CD14-positive monocyte (primary cell): ENCODE data around the gene ADA. TPM values are rescaled to one million over a fixed set of nuclear protein-coding genes. Genes with fewer than 3 reads are reported as not detected.

Experiments
- DNase-seq, 3 donors: peaks; one replicate each; pipeline ENCODE4 v3.0.0-alpha.2; 2011 to 2022
- H2AFZ ChIP-seq: 2 replicates; pipeline ENCODE4 v1.6.0; 2012; ENCODE audit warnings: mild to moderate bottlenecking, low read depth, low read length, inconsistent platforms; ENCODE audit not compliant: insufficient read depth, poor library complexity, severe bottlenecking
- H3K27ac ChIP-seq, 2 donors: 1 replicate in 1 of 2; 2 replicates in 1 of 2; pipeline ENCODE4 v1.5.1; 2012 to 2013; ENCODE audit warnings: low read length in 2 of 2, control low read depth in 1 of 2, inconsistent platforms in 1 of 2, low read depth in 1 of 2, mild to moderate bottlenecking in 1 of 2
- H3K27me3 ChIP-seq, 2 donors: one replicate each; pipeline versions ENCODE4 v1.6.0 to v1.6.1; 2011 to 2013; ENCODE audit warnings: low read length in 2 of 2; ENCODE audit not compliant: control insufficient read depth in 2 of 2, insufficient read depth in 2 of 2
- H3K36me3 ChIP-seq, 2 donors: replicated peaks in 1 of 2; 1 replicate in 1 of 2; 2 replicates in 1 of 2; pipeline versions ENCODE4 v1.5.1 to v1.6.1; 2012 to 2013; ENCODE audit warnings: low read length in 2 of 2, control low read depth in 1 of 2, inconsistent platforms in 1 of 2, mild to moderate bottlenecking in 1 of 2; ENCODE audit not compliant: insufficient read depth in 2 of 2, control insufficient read depth in 1 of 2
- H3K4me1 ChIP-seq, 2 donors: 1 replicate in 1 of 2; 2 replicates in 1 of 2; pipeline versions ENCODE4 v1.5.1 to v1.6.1; 2012 to 2013; ENCODE audit warnings: low read length in 2 of 2, control low read depth in 1 of 2, inconsistent platforms in 1 of 2, mild to moderate bottlenecking in 1 of 2, moderate library complexity in 1 of 2; ENCODE audit not compliant: insufficient read depth in 2 of 2, control insufficient read depth in 1 of 2
- H3K4me2 ChIP-seq: replicated peaks from 2 replicates; pipeline ENCODE3; 2012; ENCODE audit warnings: low read length, moderate library complexity, mild to moderate bottlenecking; ENCODE audit not compliant: poor library complexity, severe bottlenecking; ENCODE audit errors: extremely low read depth
- H3K4me3 ChIP-seq, 3 experiments: fragments of 200-600 bp in 1 of 3; sonication (generic) in 1 of 3; replicated peaks in 1 of 3; 1 replicate in 2 of 3; 2 replicates in 1 of 3; pipeline ENCODE4 v1.5.1; 2011 to 2013; ENCODE audit warnings: low read length in 3 of 3, mild to moderate bottlenecking in 3 of 3, control low read depth in 2 of 3, low read depth in 2 of 3, inconsistent platforms in 1 of 3, moderate library complexity in 1 of 3
- H3K79me2 ChIP-seq: 2 replicates; pipeline ENCODE4 v1.6.0; 2012; ENCODE audit warnings: mild to moderate bottlenecking, control low read depth, inconsistent platforms, low read length, moderate library complexity; ENCODE audit not compliant: insufficient read depth
- H3K9ac ChIP-seq: 2 replicates; pipeline ENCODE4 v1.6.0; 2017; ENCODE audit warnings: low read length, mild to moderate bottlenecking; ENCODE audit not compliant: insufficient read depth, poor library complexity, severe bottlenecking
- H3K9me3 ChIP-seq, 2 donors: replicated peaks in 1 of 2; 1 replicate in 1 of 2; 2 replicates in 1 of 2; pipeline versions ENCODE4 v1.5.1 to v1.6.1; 2012 to 2013; ENCODE audit warnings: low read length in 2 of 2, control low read depth in 1 of 2; ENCODE audit not compliant: control insufficient read depth in 1 of 2, insufficient read depth in 1 of 2
- H4K20me1 ChIP-seq: 2 replicates; pipeline ENCODE4 v1.6.0; 2012; ENCODE audit warnings: mild to moderate bottlenecking, low read length, control low read depth, moderate library complexity; ENCODE audit not compliant: insufficient read depth
- H3K27ac Mint-ChIP-seq, 7 donors: one replicate each; pipeline ENCODE4 v1.8.0; 2020; ENCODE audit warnings: mild to moderate bottlenecking in 7 of 7, mixed read lengths in 7 of 7, moderate library complexity in 6 of 7, inconsistent platforms in 2 of 7
- H3K27me3 Mint-ChIP-seq, 3 donors: one replicate each; pipeline ENCODE4 v1.8.0; 2021 to 2022; ENCODE audit warnings: low read depth in 3 of 3, mild to moderate bottlenecking in 3 of 3, mixed read lengths in 3 of 3, moderate library complexity in 3 of 3, inconsistent platforms in 1 of 3
- H3K36me3 Mint-ChIP-seq, 2 donors: one replicate each; pipeline ENCODE4 v1.8.0; 2020; ENCODE audit warnings: mixed read lengths in 2 of 2, inconsistent platforms in 1 of 2, mild to moderate bottlenecking in 1 of 2
- H3K4me1 Mint-ChIP-seq: one replicate; pipeline ENCODE4 v1.8.0; 2020; ENCODE audit warnings: mild to moderate bottlenecking, mixed read lengths
- H3K4me3 Mint-ChIP-seq, 2 donors: one replicate each; pipeline ENCODE4 v1.8.0; 2020; ENCODE audit warnings: mild to moderate bottlenecking in 2 of 2, mixed read lengths in 2 of 2, moderate library complexity in 1 of 2
- H3K9me3 Mint-ChIP-seq, 7 donors: one replicate each; pipeline ENCODE4 v1.8.0; 2020 to 2022; ENCODE audit warnings: mixed read lengths in 7 of 7, mild to moderate bottlenecking in 6 of 7, moderate library complexity in 6 of 7, inconsistent platforms in 2 of 7
- CTCF ChIP-seq: fragments of 200-600 bp; IDR thresholded peaks from one replicate; pipeline ENCODE4 v1.8.0; 2022; ENCODE audit warnings: antibody characterized with exemption, mild to moderate bottlenecking
- WGBS: methylation state at CpG from one replicate; pipeline ENCODE4 v1.1.5; 2013; ENCODE audit warnings: missing lambda C conversion rate; ENCODE audit not compliant: insufficient coverage; 5-methylcytosine and 5-hydroxymethylcytosine counted together
- intact Hi-C, 2 donors: fragments of 100-400 bp; cut with micrococcal nuclease; formaldehyde crosslinking; loops; one replicate each; pipeline versions ENCODE4 v1.15.0 to v1.15.1; 2023
- polyA plus RNA-seq, 3 donors: library from polyadenylated mRNA; depleted of rRNA in 1 of 3; unstranded in 2 of 3; stranded (reverse) in 1 of 3; fragments of 300-500 nt in 2 of 3; fragments of >200 nt in 1 of 3; fragmentation: Illumina TruSeq in 2 of 3; gene quantifications; 1 replicate in 2 of 3; 2 replicates in 1 of 3; pipeline ENCODE4 v1.2.3, GENCODE V29; 2012 to 2021

The ADA gene
- polyA plus RNA-seq, 3 donors = 11.1 to 17.2 (median 15.6) TPM

GRCh38 chr20:44626278-44626677 lies 25.2 kb downstream of the ADA start:
- peaks cover 0 to 5% of the 10 kb centered on the region in 2 donors for H3K36me3 Mint-ChIP-seq

GRCh38 chr20:44625361-44625760 lies 26.1 kb downstream of the ADA start:
- WGBS = 100% methylated on average over 2 of the region's 8 CpGs
- Histone ChIP-seq H3K9ac (no peak overlapping the region), H3K4me2 (no peak overlapping the region), H3K4me3 (no peak overlapping the region), H3K27ac (no peak overlapping the region), H2AFZ (no peak overlapping the region), H3K36me3 (peaks cover 0 to 15% of the 10 kb centered on the region in 2 donors), H3K4me1 (no peaks in the 10 kb centered on the region), H3K9me3 (peaks cover 9 to 12% of the 10 kb centered on the region in 2 donors), H3K27me3 (no peaks in the 10 kb centered on the region), H3K79me2 (no peaks in the 10 kb centered on the region), H4K20me1 (no peaks in the 10 kb centered on the region)
- H3K9me3 Mint-ChIP-seq = peaks cover 4 to 18% (median 10%) of the 10 kb centered on the region in 7 donors
- H3K4me1 Mint-ChIP-seq = peaks cover 5% of the 10 kb centered on the region
- peak overlapping the region in 2 of 7 donors; percentile 11 to 86 for H3K27ac Mint-ChIP-seq
- no peaks in the 10 kb centered on the region for H3K27me3 Mint-ChIP-seq
- no peak for TF ChIP-seq CTCF
- H3K4me3 Mint-ChIP-seq = no peak overlapping the region
- no peak for DNase-seq
- H3K36me3 Mint-ChIP-seq = peaks cover 5% of the 10 kb centered on the region in 2 donors
- intact Hi-C loops = no loop called here

More at GRCh38 chr20:44626278-44626677, 25.2 kb downstream of the ADA start:
- H3K27ac Mint-ChIP-seq = peak overlapping the region in 3 of 7 donors; percentile 20 to 57 (median 28)
- H3K4me3 Mint-ChIP-seq = no peak overlapping the region
- no peak overlapping the region for H3K4me2 ChIP-seq
- DNase-seq = no peak
- no peak overlapping the region for H3K4me3 ChIP-seq
- intact Hi-C loops = no loop called here
- H3K4me1 Mint-ChIP-seq = peaks cover 5% of the 10 kb centered on the region
- H3K27me3 Mint-ChIP-seq = peaks cover 0 to 3% (median 0%) of the 10 kb centered on the region in 3 donors
- no peaks in the 10 kb centered on the region for H3K79me2 ChIP-seq
- peaks cover 9 to 12% of the 10 kb centered on the region in 2 donors for H3K9me3 ChIP-seq
- H3K27ac ChIP-seq = no peak overlapping the region
- H2AFZ ChIP-seq = no peak overlapping the region
- WGBS = 88% methylated on average over 2 of the region's 7 CpGs
- no peaks in the 10 kb centered on the region for H3K27me3 ChIP-seq
- no peaks in the 10 kb centered on the region for H4K20me1 ChIP-seq
- peaks cover 0 to 10% of the 10 kb centered on the region in 2 donors for H3K36me3 ChIP-seq
- peaks cover 4 to 18% (median 10%) of the 10 kb centered on the region in 7 donors for H3K9me3 Mint-ChIP-seq
- H3K9ac ChIP-seq = no peak overlapping the region
- no peak for TF ChIP-seq CTCF
- H3K4me1 ChIP-seq = no peaks in the 10 kb centered on the region
